Measurements from ENCODE around the gene TARP. TPM values are rescaled to one million over a fixed set of nuclear protein-coding genes. Genes with fewer than 3 reads are reported as not detected.

Gene TARP

Other genes starting within 250 kb of the TARP start
- gene STARD3NL, start 95.4 kb downstream of the TARP start, total RNA-seq (2014; rRNA removed; shearing (Covaris generic)) = 117 and 207 TPM in 2 replicates

All from SJSA1 (cell line).